Muscle of leg (tissue), 11 donors: ENCODE measurements around the gene TMEM45A. TPM values are rescaled to one million over a fixed set of nuclear protein-coding genes. Genes with fewer than 3 reads are reported as not detected.
A peak's percentile ranks its signal among the peaks of the same experiment; 100 is the strongest.

ENCODE experiments used
- DNase-seq: peaks from one replicate; pipeline ENCODE4 v3.0.0; 2013
- H3K27ac ChIP-seq: one replicate; pipeline ENCODE4 v1.5.1; 2013; ENCODE audit warnings: mild to moderate bottlenecking, low read length, control low read depth
- H3K27me3 ChIP-seq: one replicate; pipeline ENCODE4 v1.6.1; 2013; ENCODE audit warnings: low read length; ENCODE audit not compliant: control insufficient read depth, insufficient read depth
- H3K36me3 ChIP-seq: one replicate; pipeline ENCODE4 v1.6.1; 2013; ENCODE audit warnings: low read length; ENCODE audit not compliant: control insufficient read depth, insufficient read depth
- H3K4me1 ChIP-seq: one replicate; pipeline ENCODE4 v1.6.1; 2013; ENCODE audit warnings: low read length; ENCODE audit not compliant: control insufficient read depth, insufficient read depth
- H3K4me3 ChIP-seq: one replicate; pipeline ENCODE4 v1.5.1; 2013; ENCODE audit warnings: low read length, control low read depth
- H3K9me3 ChIP-seq: replicated peaks from 2 replicates; pipeline ENCODE4 v1.6.1; 2013; ENCODE audit warnings: low read depth, low read length; ENCODE audit not compliant: control insufficient read depth
- WGBS: methylation state at CpG from one replicate; pipeline ENCODE4 v1.1.5; 2013; ENCODE audit warnings: missing lambda C conversion rate; ENCODE audit not compliant: insufficient coverage; 5-methylcytosine and 5-hydroxymethylcytosine counted together
- polyA plus RNA-seq, 8 donors: library from polyadenylated mRNA; unstranded; fragments of 120-200 nt; gene quantifications; one replicate each; pipeline versions ENCODE4 v1.2.1 to v1.2.3, GENCODE V29; 2013; ENCODE audit warnings: inconsistent platforms in 1 of 8, low replicate concordance in 1 of 8; ENCODE audit not compliant: insufficient read length in 8 of 8, insufficient read depth in 1 of 8
- total RNA-seq: library from RNA; stranded (reverse); fragments of 120-200 nt; gene quantifications from one replicate; pipeline ENCODE4 v1.2.4, GENCODE V29; 2013

TMEM45A gene
- total and polyA plus RNA-seq, 9 donors = 13.6 to 30.2 (median 17.5) TPM

- H3K4me3 ChIP-seq = no peak overlapping the region
- no peaks in the 10 kb centered on the region for H3K4me1 ChIP-seq
- no peaks in the 10 kb centered on the region for H3K27me3 ChIP-seq
- no peaks in the 10 kb centered on the region for H3K36me3 ChIP-seq
- no peak for DNase-seq
- H3K27ac ChIP-seq = no peak overlapping the region
- 97% methylated on average over 3 of the region's 4 CpGs for WGBS
- H3K9me3 ChIP-seq = no peaks in the 10 kb centered on the region
These were observed 69.9 kb downstream of the TMEM45A start for GRCh38 chr3:100562224-100562857.

- Histone ChIP-seq H3K27ac (no peak overlapping the region), H3K4me1 (no peaks in the 10 kb centered on the region), H3K36me3 (no peaks in the 10 kb centered on the region), H3K9me3 (no peaks in the 10 kb centered on the region), H3K27me3 (no peaks in the 10 kb centered on the region), H3K4me3 (no peak overlapping the region)
- DNase-seq = no peak
- no CpG with 5 or more reads among the region's 1 CpG for WGBS
These were observed 70.8 kb downstream of the TMEM45A start for GRCh38 chr3:100563228-100563627.

GRCh38 chr3:100563652-100564211 lies 71.3 kb downstream of the TMEM45A start:
- DNase-seq = peak; percentile 4
- Histone ChIP-seq H3K36me3 (no peaks in the 10 kb centered on the region), H3K4me1 (no peaks in the 10 kb centered on the region), H3K9me3 (no peaks in the 10 kb centered on the region), H3K4me3 (no peak overlapping the region), H3K27me3 (no peaks in the 10 kb centered on the region), H3K27ac (no peak overlapping the region)
- no CpG with 5 or more reads among the region's 2 CpGs for WGBS

- no peaks in the 10 kb centered on the region for H3K9me3 ChIP-seq
- no peaks in the 10 kb centered on the region for H3K4me1 ChIP-seq
- no peak for DNase-seq
- peaks cover 4% of the 10 kb centered on the region for H3K36me3 ChIP-seq
- no peak overlapping the region for H3K27ac ChIP-seq
- H3K4me3 ChIP-seq = no peak overlapping the region
- WGBS = no CpG with 5 or more reads among the region's 2 CpGs
- H3K27me3 ChIP-seq = no peaks in the 10 kb centered on the region
These were observed 78.4 kb downstream of the TMEM45A start for GRCh38 chr3:100570811-100571210.

GRCh38 chr3:100574536-100574935 lies 82.1 kb downstream of the TMEM45A start:
- Histone ChIP-seq H3K36me3 (peaks cover 4% of the 10 kb centered on the region), H3K27ac (no peak overlapping the region), H3K4me1 (no peaks in the 10 kb centered on the region), H3K27me3 (no peaks in the 10 kb centered on the region), H3K4me3 (no peak overlapping the region), H3K9me3 (no peaks in the 10 kb centered on the region)
- no peak for DNase-seq
- no CpG with 5 or more reads among the region's 3 CpGs for WGBS

GRCh38 chr3:100575704-100576103 lies 83.3 kb downstream of the TMEM45A start:
- DNase-seq = no peak
- WGBS = 86% methylated on average over 1 of the region's 6 CpGs
- Histone ChIP-seq H3K9me3 (no peaks in the 10 kb centered on the region), H3K27ac (no peak overlapping the region), H3K4me1 (no peaks in the 10 kb centered on the region), H3K27me3 (no peaks in the 10 kb centered on the region), H3K4me3 (no peak overlapping the region), H3K36me3 (no peaks in the 10 kb centered on the region)

GRCh38 chr3:100577382-100578008 lies 85.1 kb downstream of the TMEM45A start:
- H3K4me1 ChIP-seq = no peaks in the 10 kb centered on the region
- no peak overlapping the region for H3K27ac ChIP-seq
- WGBS = no CpG with 5 or more reads among the region's 1 CpG
- H3K4me3 ChIP-seq = no peak overlapping the region
- no peaks in the 10 kb centered on the region for H3K27me3 ChIP-seq
- H3K36me3 ChIP-seq = no peaks in the 10 kb centered on the region
- no peaks in the 10 kb centered on the region for H3K9me3 ChIP-seq
- DNase-seq = no peak

- Histone ChIP-seq H3K36me3 (no peaks in the 10 kb centered on the region), H3K9me3 (no peaks in the 10 kb centered on the region), H3K4me1 (no peaks in the 10 kb centered on the region), H3K27ac (no peak overlapping the region), H3K27me3 (no peaks in the 10 kb centered on the region), H3K4me3 (no peak overlapping the region)
- no peak for DNase-seq
These were observed 86.2 kb downstream of the TMEM45A start for GRCh38 chr3:100578646-100579045.

- Histone ChIP-seq H3K27me3 (no peaks in the 10 kb centered on the region), H3K4me1 (no peaks in the 10 kb centered on the region), H3K9me3 (no peaks in the 10 kb centered on the region), H3K4me3 (no peak overlapping the region), H3K36me3 (no peaks in the 10 kb centered on the region), H3K27ac (no peak overlapping the region)
- WGBS = no CpG with 5 or more reads among the region's 2 CpGs
- DNase-seq = no peak
These were observed 87.7 kb downstream of the TMEM45A start for GRCh38 chr3:100580147-100580546.

- Histone ChIP-seq H3K27ac (no peak overlapping the region), H3K4me3 (no peak overlapping the region), H3K36me3 (no peaks in the 10 kb centered on the region), H3K9me3 (no peaks in the 10 kb centered on the region), H3K27me3 (no peaks in the 10 kb centered on the region), H3K4me1 (no peaks in the 10 kb centered on the region)
- WGBS = no CpG with 5 or more reads among the region's 1 CpG
- DNase-seq = no peak
These were observed 89.2 kb downstream of the TMEM45A start for GRCh38 chr3:100581650-100582049.
